Fibroblast of lung (primary cell): Measurements from ENCODE around the gene KRTAP5-2.
A peak's percentile ranks its signal among the peaks of the same experiment; 100 is the strongest.

Experiments
- CTCF ChIP-seq, 2 donors: IDR thresholded peaks in 1 of 2; conservative IDR thresholded peaks in 1 of 2; 1 replicate in 1 of 2; 2 replicates in 1 of 2; pipeline ENCODE4 v1.5.1; 2011 to 2012; ENCODE audit warnings: low read length in 2 of 2, control low read depth in 1 of 2, inconsistent platforms in 1 of 2, low read depth in 1 of 2, mild to moderate bottlenecking in 1 of 2
- EZH2 ChIP-seq: IDR thresholded peaks from 2 replicates; pipeline ENCODE4 v1.5.1; 2012; ENCODE audit warnings: low read length, control low read depth, mild to moderate bottlenecking; ENCODE audit errors: missing control alignments

DNA sequence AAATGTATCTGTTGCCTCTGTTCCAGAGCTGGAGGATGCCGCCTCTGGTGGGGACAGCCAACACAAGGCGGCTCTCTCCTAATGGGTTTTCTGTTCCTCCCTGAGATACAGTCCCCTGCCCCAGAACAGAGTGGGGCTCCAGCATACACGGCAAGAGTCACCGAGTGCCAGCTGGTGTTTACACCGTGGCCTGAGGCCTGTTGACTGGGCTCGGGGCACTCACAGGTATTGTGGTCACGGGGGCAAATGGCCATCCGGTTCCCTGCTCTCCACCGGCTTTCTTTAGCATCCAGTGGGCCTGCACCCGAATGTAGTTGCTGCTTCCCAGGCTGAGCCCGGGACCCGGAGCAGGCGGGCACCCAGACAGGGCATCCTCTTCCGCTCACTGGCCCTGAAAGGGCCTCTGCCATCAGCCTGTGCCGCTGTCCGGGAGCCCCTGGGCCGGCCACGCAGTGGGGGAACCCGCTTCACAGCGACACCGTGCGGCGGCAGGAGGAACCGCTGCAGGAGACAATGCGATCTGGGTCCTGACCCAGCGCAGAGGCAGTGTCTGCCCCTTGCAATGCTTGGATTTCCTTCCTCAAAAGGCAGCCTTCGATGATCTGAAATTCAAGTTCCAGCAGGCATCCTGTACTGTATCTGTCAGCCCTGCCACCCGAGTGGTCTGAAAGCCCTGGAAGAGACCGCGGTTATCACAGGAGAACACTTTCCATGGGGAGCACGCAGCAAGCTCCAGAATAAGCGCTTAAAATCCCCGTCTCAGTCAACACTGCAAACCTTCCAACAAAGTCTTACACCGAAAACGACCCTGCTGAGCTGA is 30.6 kb upstream of the KRTAP5-2 start:
- TF ChIP-seq CTCF (conservative IDR thresholded peaks at IDR 0.05 in 1 of 2, IDR thresholded peaks at IDR 0.05 in 1 of 2; ENCODE audit: low read depth in 1 of 2, low read length in 2 of 2) (peak; percentile 72 to 90), EZH2 (no peak)
